CD4-positive, CD25-positive, alpha-beta regulatory T cell (primary cell): Measurements from ENCODE around the gene HYLS1. TPM values are rescaled to one million over a fixed set of nuclear protein-coding genes. Genes with fewer than 3 reads are reported as not detected.

ENCODE experiments used
- ATAC-seq, 2 donors: fragments of 150-1000 bp; cut with Tn5 transposase; one replicate each; pipeline ENCODE4 v1.10.0; 2021; ENCODE audit warnings: low read depth in 2 of 2, moderate number of reproducible peaks in 2 of 2, moderate library complexity in 1 of 2
- DNase-seq, 3 donors: peaks; one replicate each; pipeline versions ENCODE4 v3.0.0 to v3.0.0-alpha.2; 2012 to 2022; ENCODE audit warnings: mixed read lengths in 1 of 3
- H3K27ac ChIP-seq: one replicate; pipeline ENCODE4 v1.7.0; 2013; ENCODE audit warnings: mild to moderate bottlenecking, low read length; ENCODE audit not compliant: insufficient read depth, poor library complexity, severe bottlenecking
- H3K27me3 ChIP-seq: one replicate; pipeline ENCODE4 v1.7.0; 2013; ENCODE audit warnings: low read length; ENCODE audit not compliant: control insufficient read depth, insufficient read depth
- H3K36me3 ChIP-seq: one replicate; pipeline ENCODE4 v1.7.0; 2013; ENCODE audit warnings: mild to moderate bottlenecking, low read length, moderate library complexity; ENCODE audit not compliant: control insufficient read depth, insufficient read depth
- H3K4me1 ChIP-seq: 2 replicates; pipeline ENCODE4 v1.7.0; 2013; ENCODE audit warnings: mild to moderate bottlenecking, low read length; ENCODE audit not compliant: insufficient read depth, control insufficient read depth, poor library complexity, severe bottlenecking
- H3K4me3 ChIP-seq: one replicate; pipeline ENCODE4 v1.7.0; 2013; ENCODE audit warnings: low read depth, mild to moderate bottlenecking, low read length, moderate library complexity
- H3K9me3 ChIP-seq, 2 experiments: 1 replicate in 1 of 2; 2 replicates in 1 of 2; pipeline ENCODE4 v1.7.0; 2013; ENCODE audit warnings: low read length in 2 of 2, mild to moderate bottlenecking in 1 of 2, moderate library complexity in 1 of 2; ENCODE audit not compliant: control insufficient read depth in 2 of 2
- H3K27ac Mint-ChIP-seq, 3 donors: one replicate each; pipeline ENCODE4 v1.8.0; 2020 to 2022; ENCODE audit warnings: mild to moderate bottlenecking in 3 of 3, mixed read lengths in 3 of 3, moderate library complexity in 2 of 3
- H3K27me3 Mint-ChIP-seq: one replicate; pipeline ENCODE4 v1.8.0; 2022; ENCODE audit warnings: mild to moderate bottlenecking, mixed read lengths
- H3K36me3 Mint-ChIP-seq: one replicate; pipeline ENCODE4 v1.8.0; 2020; ENCODE audit warnings: mixed read lengths
- H3K4me1 Mint-ChIP-seq, 4 donors: one replicate each; pipeline ENCODE4 v1.8.0; 2020 to 2022; ENCODE audit warnings: mixed read lengths in 4 of 4, mild to moderate bottlenecking in 1 of 4
- H3K4me3 Mint-ChIP-seq, 4 donors: one replicate each; pipeline ENCODE4 v1.8.0; 2020 to 2022; ENCODE audit warnings: mild to moderate bottlenecking in 4 of 4, mixed read lengths in 4 of 4, moderate library complexity in 3 of 4
- H3K9me3 Mint-ChIP-seq, 7 donors: one replicate each; pipeline ENCODE4 v1.8.0; 2020 to 2022; ENCODE audit warnings: mixed read lengths in 7 of 7, mild to moderate bottlenecking in 3 of 7, moderate library complexity in 2 of 7
- polyA plus RNA-seq, 4 donors: library from polyadenylated mRNA; unstranded; fragments of 300-500 nt; fragmentation: Illumina TruSeq; gene quantifications; one replicate each; pipeline ENCODE4 v1.2.3, GENCODE V29; 2021
- total RNA-seq: library from RNA; stranded (reverse); gene quantifications from one replicate; pipeline ENCODE4 v1.2.3, GENCODE V29; 2022

The HYLS1 gene
- total and polyA plus RNA-seq, 5 donors from 2014 or later = 3.1 to 13.3 (median 11.5) TPM

GRCh38 chr11:125871391-125872137, 15.9 kb upstream of the HYLS1 start:
- no peak overlapping the region for H3K27ac ChIP-seq

DNA sequence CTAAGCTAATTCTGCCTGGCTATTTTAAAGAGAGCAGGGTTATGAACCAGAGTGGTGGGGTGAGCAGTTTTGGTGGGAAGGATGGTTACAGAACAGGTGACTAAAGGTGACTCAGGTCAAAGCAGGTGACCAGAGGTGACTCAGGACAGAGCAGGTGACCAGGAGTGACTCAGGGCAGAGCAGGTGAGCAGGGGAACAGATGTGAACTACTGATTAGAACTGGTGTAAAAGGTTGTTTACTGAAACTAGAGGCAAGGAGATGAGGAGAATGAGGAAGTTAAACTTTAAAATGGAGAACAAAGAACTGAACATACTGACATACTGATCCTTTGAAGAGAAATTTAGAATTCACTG, 15.4 kb upstream of the HYLS1 start:
- DNase-seq = no peak
- no peaks in the 10 kb centered on the region for H3K4me1 ChIP-seq
- H3K4me1 Mint-ChIP-seq = peaks cover 0 to 2% (median 0%) of the 10 kb centered on the region in 4 donors
- no peak overlapping the region for H3K27ac ChIP-seq
- H3K27ac Mint-ChIP-seq = peak overlapping the region in 1 of 3 donors; percentile 32
- no peak for ATAC-seq
- H3K4me3 Mint-ChIP-seq = no peak overlapping the region
- no peaks in the 10 kb centered on the region for H3K36me3 ChIP-seq
- peaks cover 0 to 5% (median 0%) of the 10 kb centered on the region in 7 donors for H3K9me3 Mint-ChIP-seq
- no peaks in the 10 kb centered on the region for H3K27me3 Mint-ChIP-seq
- no peaks in the 10 kb centered on the region for H3K9me3 ChIP-seq
- H3K36me3 Mint-ChIP-seq = no peaks in the 10 kb centered on the region
- H3K4me3 ChIP-seq = no peak overlapping the region
- no peaks in the 10 kb centered on the region for H3K27me3 ChIP-seq

More at GRCh38 chr11:125871391-125872137, 15.9 kb upstream of the HYLS1 start:
- no peaks in the 10 kb centered on the region for H3K4me1 ChIP-seq
- Mint-ChIP-seq H3K36me3 (no peaks in the 10 kb centered on the region), H3K27me3 (no peaks in the 10 kb centered on the region), H3K9me3 (peaks cover 0 to 5% (median 0%) of the 10 kb centered on the region in 7 donors), H3K27ac (no peak overlapping the region), H3K4me3 (no peak overlapping the region), H3K4me1 (peaks cover 0 to 2% (median 0%) of the 10 kb centered on the region in 4 donors)
- no peaks in the 10 kb centered on the region for H3K36me3 ChIP-seq
- H3K9me3 ChIP-seq = no peaks in the 10 kb centered on the region
- DNase-seq = peak in 2 of 3 donors; percentile 4 to 50
- H3K27me3 ChIP-seq = no peaks in the 10 kb centered on the region
- H3K4me3 ChIP-seq = no peak overlapping the region
- no peak for ATAC-seq

DNA sequence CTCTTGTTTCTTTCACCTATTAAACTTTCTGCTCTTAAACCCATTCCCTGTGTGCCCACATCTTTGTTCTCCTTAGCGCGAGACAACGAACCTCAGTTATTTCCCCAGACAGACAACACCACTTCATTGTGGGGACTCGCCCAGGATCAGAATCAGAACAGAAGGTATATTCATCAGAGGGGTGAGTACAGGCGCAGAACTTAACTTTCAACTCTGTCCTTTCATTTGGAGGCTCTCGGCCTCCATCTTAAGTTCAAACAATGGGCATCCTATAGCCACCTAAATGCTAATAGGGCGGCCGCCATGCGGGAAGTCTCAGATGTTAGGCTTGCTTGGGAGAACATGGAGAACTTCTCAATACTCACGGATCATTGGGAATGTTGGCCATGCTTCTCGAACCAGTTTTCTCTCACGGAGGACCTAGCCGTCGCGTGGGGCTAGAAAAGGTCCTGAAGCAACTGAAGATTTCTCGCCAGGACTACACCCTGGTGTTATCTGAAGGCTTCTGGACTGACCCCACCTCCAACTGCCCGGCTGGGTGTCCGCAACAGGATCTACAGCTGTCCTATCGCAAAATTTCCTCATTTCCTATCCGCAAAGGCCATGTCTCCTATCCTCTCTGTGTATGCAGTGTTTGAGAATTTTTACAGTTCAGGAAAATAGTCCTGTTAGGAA, 13.4 kb upstream of the HYLS1 start:
- Mint-ChIP-seq H3K27me3 (no peaks in the 10 kb centered on the region), H3K4me1 (peaks cover 0 to 2% (median 0%) of the 10 kb centered on the region in 4 donors), H3K4me3 (no peak overlapping the region), H3K9me3 (peaks cover 0 to 5% (median 0%) of the 10 kb centered on the region in 7 donors), H3K27ac (no peak overlapping the region), H3K36me3 (no peaks in the 10 kb centered on the region)
- no peak for ATAC-seq
- Histone ChIP-seq H3K4me3 (no peak overlapping the region), H3K4me1 (no peaks in the 10 kb centered on the region), H3K27me3 (no peaks in the 10 kb centered on the region), H3K9me3 (no peaks in the 10 kb centered on the region), H3K27ac (no peak overlapping the region), H3K36me3 (no peaks in the 10 kb centered on the region)
- no peak for DNase-seq

DNA sequence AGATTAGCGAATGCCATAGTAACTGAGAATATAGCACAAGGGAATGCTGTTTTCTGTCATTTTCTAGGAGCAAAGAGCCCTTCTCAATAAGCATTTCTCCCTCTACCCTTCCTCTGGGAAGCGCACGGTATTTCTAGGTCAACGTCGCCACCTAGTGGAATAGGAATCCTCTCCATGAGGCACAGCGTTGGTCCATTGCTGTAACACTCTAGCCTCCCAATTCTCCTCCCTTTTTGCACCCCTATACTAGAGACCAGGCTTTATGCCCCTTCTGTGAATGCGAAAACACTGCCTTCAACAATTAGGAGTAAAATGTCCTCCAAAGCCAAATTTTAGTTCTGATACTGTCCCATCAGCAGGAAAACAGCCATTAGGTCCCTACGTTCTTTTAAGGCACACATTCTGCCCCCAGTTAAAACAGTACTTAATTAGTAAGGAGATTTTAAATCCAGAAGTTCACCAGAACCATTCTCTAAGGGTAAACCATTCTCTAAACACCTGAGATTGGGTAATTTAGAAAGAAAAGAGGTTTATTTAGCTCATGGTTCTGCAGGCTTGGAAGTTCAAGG, 12.8 kb upstream of the HYLS1 start:
- Histone ChIP-seq H3K4me1 (no peaks in the 10 kb centered on the region), H3K27ac (no peak overlapping the region), H3K9me3 (no peaks in the 10 kb centered on the region), H3K4me3 (no peak overlapping the region), H3K27me3 (no peaks in the 10 kb centered on the region), H3K36me3 (no peaks in the 10 kb centered on the region)
- ATAC-seq (peak; percentile 43 to 44), DNase-seq (peak; percentile 11 to 53 (median 24))
- Mint-ChIP-seq H3K4me1 (peaks cover 0 to 2% (median 0%) of the 10 kb centered on the region in 4 donors), H3K27me3 (no peaks in the 10 kb centered on the region), H3K27ac (no peak overlapping the region), H3K4me3 (no peak overlapping the region), H3K9me3 (peaks cover 0 to 5% (median 0%) of the 10 kb centered on the region in 7 donors), H3K36me3 (no peaks in the 10 kb centered on the region)

- ATAC-seq (no peak), DNase-seq (no peak)
- Histone ChIP-seq H3K27me3 (no peaks in the 10 kb centered on the region), H3K9me3 (no peaks in the 10 kb centered on the region), H3K4me3 (no peak overlapping the region), H3K27ac (no peak overlapping the region), H3K36me3 (no peaks in the 10 kb centered on the region), H3K4me1 (no peaks in the 10 kb centered on the region)
- Mint-ChIP-seq H3K9me3 (peaks cover 0 to 3% (median 0%) of the 10 kb centered on the region in 7 donors), H3K4me3 (no peak overlapping the region), H3K27me3 (peaks cover 11% of the 10 kb centered on the region), H3K27ac (no peak overlapping the region), H3K36me3 (no peaks in the 10 kb centered on the region), H3K4me1 (peaks cover 0 to 2% (median 0%) of the 10 kb centered on the region in 4 donors)
These were observed 6.2 kb upstream of the HYLS1 start for GRCh38 chr11:125881291-125881690.

- no peak for ATAC-seq
- Mint-ChIP-seq H3K27me3 (peaks cover 18% of the 10 kb centered on the region), H3K4me1 (peaks cover 0 to 17% (median 10%) of the 10 kb centered on the region in 4 donors), H3K9me3 (peaks cover 0 to 5% (median 0%) of the 10 kb centered on the region in 7 donors), H3K36me3 (no peaks in the 10 kb centered on the region), H3K27ac (no peak overlapping the region), H3K4me3 (peak overlapping the region in 2 of 4 donors; percentile 45 to 61)
- Histone ChIP-seq H3K4me3 (no peak overlapping the region), H3K36me3 (no peaks in the 10 kb centered on the region), H3K4me1 (peaks cover 12% of the 10 kb centered on the region), H3K9me3 (no peaks in the 10 kb centered on the region), H3K27ac (no peak overlapping the region), H3K27me3 (no peaks in the 10 kb centered on the region)
- no peak for DNase-seq
These were observed 4.1 kb upstream of the HYLS1 start for GRCh38 chr11:125883375-125883774.

- peak overlapping the region; percentile 92 to 99 (median 97) for H3K4me3 Mint-ChIP-seq
- Histone ChIP-seq H3K27ac (peak overlapping the region; percentile 80), H3K36me3 (no peaks in the 10 kb centered on the region), H3K4me1 (peaks cover 17% of the 10 kb centered on the region), H3K9me3 (no peaks in the 10 kb centered on the region), H3K4me3 (peak overlapping the region; percentile 57), H3K27me3 (no peaks in the 10 kb centered on the region)
- H3K9me3 Mint-ChIP-seq = peaks cover 0 to 5% (median 0%) of the 10 kb centered on the region in 7 donors
- DNase-seq = peak in 2 of 3 donors; percentile 36 to 74
- peaks cover 11 to 38% (median 26%) of the 10 kb centered on the region in 4 donors for H3K4me1 Mint-ChIP-seq
- H3K27ac Mint-ChIP-seq = peak overlapping the region; percentile 92 to 97 (median 95)
- H3K36me3 Mint-ChIP-seq = no peaks in the 10 kb centered on the region
- H3K27me3 Mint-ChIP-seq = peaks cover 7% of the 10 kb centered on the region
- ATAC-seq = peak; percentile 41 to 42
These were observed 483 bp upstream of the HYLS1 start for GRCh38 chr11:125886997-125887372.
